IMR-90 (cell line): ENCODE measurements around the gene LDLRAD4. TPM values are rescaled to one million over a fixed set of nuclear protein-coding genes. Genes with fewer than 3 reads are reported as not detected.

Experiments used
- ATAC-seq: fragments of 200-7000 bp; cut with Tn5 transposase; 2 replicates; pipeline ENCODE4 v1.9.1; 2020; ENCODE audit warnings: low read depth, mild to moderate bottlenecking, moderate library complexity
- BruUV-seq: library from RNA; stranded (reverse); fragments of 400-500 nt; replicated peaks from 2 replicates; lab custom pipeline; 2021; lab: Mats Ljungman, UMichigan
- CTCF ChIA-PET: fragments of 300-600 bp; formaldehyde crosslinking; extraction: SDS; loops from one replicate; lab custom pipeline; 2021; ENCODE audit warnings: antibody characterized with exemption; lab: Yijun Ruan, JAX
- POLR2A ChIA-PET: fragments of 300-600 bp; sonication (Branson Sonifier 250); formaldehyde crosslinking; loops from one replicate; lab custom pipeline; 2022; ENCODE audit warnings: antibody characterized with exemption; ENCODE audit not compliant: unreplicated experiment; lab: Charles Lee
- DNase-seq: peaks from one replicate; pipeline ENCODE4 v3.0.0; 2013
- H2AFZ ChIP-seq: replicated peaks from 2 replicates; pipeline ENCODE3; 2013; ENCODE audit warnings: low read length, mild to moderate bottlenecking; ENCODE audit not compliant: poor library complexity
- H2AK5ac ChIP-seq: 2 replicates; pipeline ENCODE4 v1.6.1; 2013; ENCODE audit warnings: low read depth, low read length, inconsistent platforms
- H2AK9ac ChIP-seq: replicated peaks from 2 replicates; pipeline ENCODE3; 2013; ENCODE audit warnings: mild to moderate bottlenecking, low read depth, low read length, moderate library complexity; ENCODE audit not compliant: poor library complexity
- H2BK120ac ChIP-seq: 2 replicates; pipeline ENCODE4 v1.6.1; 2013; ENCODE audit warnings: low read depth, low read length, inconsistent platforms
- H2BK15ac ChIP-seq: 3 replicates; pipeline ENCODE4 v1.6.1; 2013; ENCODE audit warnings: low read depth, low read length, inconsistent platforms
- H2BK20ac ChIP-seq: 2 replicates; pipeline ENCODE4 v1.6.1; 2013; ENCODE audit warnings: low read depth, mild to moderate bottlenecking, inconsistent platforms, low read length, moderate library complexity
- H2BK5ac ChIP-seq: 2 replicates; pipeline ENCODE4 v1.6.1; 2013; ENCODE audit warnings: mild to moderate bottlenecking, low read depth, low read length, inconsistent platforms; ENCODE audit not compliant: poor library complexity, severe bottlenecking
- H3K14ac ChIP-seq: replicated peaks from 2 replicates; pipeline ENCODE4 v1.6.1; 2013; ENCODE audit warnings: low read depth, low read length, inconsistent platforms
- H3K18ac ChIP-seq: 2 replicates; pipeline ENCODE4 v1.6.1; 2013; ENCODE audit warnings: low read depth, low read length, control low read depth
- H3K23ac ChIP-seq: 2 replicates; pipeline ENCODE4 v1.6.1; 2013; ENCODE audit warnings: low read depth, low read length, inconsistent platforms
- H3K27ac ChIP-seq: 2 replicates; pipeline ENCODE4 v1.5.1; 2013; ENCODE audit warnings: mild to moderate bottlenecking, control low read depth, low read length; ENCODE audit not compliant: insufficient read depth
- H3K27me3 ChIP-seq: 2 replicates; pipeline ENCODE4 v1.6.1; 2013; ENCODE audit warnings: low read length; ENCODE audit not compliant: control insufficient read depth, insufficient read depth
- H3K36me3 ChIP-seq: 2 replicates; pipeline ENCODE4 v1.6.1; 2013; ENCODE audit warnings: low read length, mixed read lengths; ENCODE audit not compliant: control insufficient read depth, insufficient read depth
- H3K4ac ChIP-seq: 2 replicates; pipeline ENCODE4 v1.6.1; 2013; ENCODE audit warnings: low read depth, low read length, inconsistent platforms
- H3K4me1 ChIP-seq: 2 replicates; pipeline ENCODE4 v1.6.1; 2013; ENCODE audit warnings: low read length, mixed read lengths; ENCODE audit not compliant: control insufficient read depth, insufficient read depth
- H3K4me2 ChIP-seq: 2 replicates; pipeline ENCODE4 v1.6.1; 2013; ENCODE audit warnings: low read depth, mild to moderate bottlenecking, control low read depth, low read length, moderate library complexity
- H3K4me3 ChIP-seq: 2 replicates; pipeline ENCODE4 v1.5.1; 2013; ENCODE audit warnings: low read depth, mild to moderate bottlenecking, control low read depth, low read length, moderate library complexity; ENCODE audit not compliant: insufficient read depth
- H3K56ac ChIP-seq: 2 replicates; pipeline ENCODE4 v1.6.1; 2013; ENCODE audit warnings: low read length, inconsistent platforms; ENCODE audit not compliant: insufficient read depth; ENCODE audit errors: extremely low read depth
- H3K79me1 ChIP-seq, 2 experiments: 2 replicates each; pipeline ENCODE4 v1.6.1; 2013; ENCODE audit warnings: low read length in 2 of 2, inconsistent platforms in 1 of 2, low read depth in 1 of 2
- H3K9ac ChIP-seq: 2 replicates; pipeline ENCODE4 v1.6.1; 2013; ENCODE audit warnings: low read depth, low read length, control low read depth
- H3K9me1 ChIP-seq: 2 replicates; pipeline ENCODE4 v1.6.1; 2013; ENCODE audit warnings: low read length, inconsistent platforms; ENCODE audit not compliant: insufficient read depth
- H3K9me3 ChIP-seq: 2 replicates; pipeline ENCODE4 v1.6.1; 2013; ENCODE audit warnings: low read length; ENCODE audit not compliant: control insufficient read depth, insufficient read depth
- H4K20me1 ChIP-seq: 2 replicates; pipeline ENCODE4 v1.6.1; 2013; ENCODE audit warnings: low read length, inconsistent platforms; ENCODE audit not compliant: insufficient read depth
- H4K5ac ChIP-seq: 2 replicates; pipeline ENCODE4 v1.6.1; 2013; ENCODE audit warnings: mild to moderate bottlenecking, low read depth, low read length, control low read depth
- H4K8ac ChIP-seq, 2 experiments: 2 replicates each; pipeline ENCODE4 v1.6.1; 2013; ENCODE audit warnings: low read depth in 2 of 2, low read length in 2 of 2, control low read depth in 1 of 2, inconsistent platforms in 1 of 2
- H4K91ac ChIP-seq: 2 replicates; pipeline ENCODE4 v1.6.1; 2013; ENCODE audit warnings: low read depth, low read length, inconsistent platforms; ENCODE audit not compliant: insufficient read depth
- CHD1 ChIP-seq: IDR thresholded peaks from 2 replicates; pipeline ENCODE4 v1.6.1; 2012; ENCODE audit warnings: low read depth, low read length, improper control_type of control experiment
- FOS ChIP-seq: fragments of 150-350 bp; IDR thresholded peaks from 2 replicates; pipeline ENCODE4 v1.6.1; 2016; ENCODE audit warnings: low read depth, low read length
- MAZ ChIP-seq: IDR thresholded peaks from 2 replicates; pipeline ENCODE4 v1.6.1; 2012; ENCODE audit warnings: low read depth, mild to moderate bottlenecking, low read length, improper control_type of control experiment, moderate library complexity, borderline replicate concordance
- POLR2A ChIP-seq: IDR thresholded peaks from 2 replicates; pipeline ENCODE4 v1.6.1; 2012; ENCODE audit warnings: mild to moderate bottlenecking, low read depth, low read length
- RCOR1 ChIP-seq: IDR thresholded peaks from 2 replicates; pipeline ENCODE4 v1.6.1; 2012; ENCODE audit warnings: mild to moderate bottlenecking, low read length, improper control_type of control experiment; ENCODE audit not compliant: insufficient replicate concordance
- RFX5 ChIP-seq: IDR thresholded peaks from 2 replicates; pipeline ENCODE4 v1.8.0; 2012; ENCODE audit warnings: low read depth, mild to moderate bottlenecking, low read length, moderate library complexity
- WGBS, 2 experiments: methylation state at CpG; one replicate each; pipeline versions ENCODE4 v1.1.5 to v1.1.7; 2013; ENCODE audit warnings: missing lambda C conversion rate in 2 of 2; ENCODE audit not compliant: insufficient read length in 1 of 2; ENCODE audit errors: extremely low coverage in 2 of 2; 5-methylcytosine and 5-hydroxymethylcytosine counted together
- dilution Hi-C: fragments of 300-500 bp; cut with HindIII; formaldehyde crosslinking; loops from one replicate; pipeline ENCODE4 v1.14.3; 2018; ENCODE audit warnings: low sequenced_read_pairs; ENCODE audit not compliant: unreplicated experiment
- in situ Hi-C: fragments of 300-500 bp; cut with MboI; formaldehyde crosslinking; loops from 3 replicates; pipeline ENCODE4 v1.14.3; 2019; ENCODE audit warnings: low sequenced_read_pairs, inconsistent platforms, mixed read lengths
- intact Hi-C: fragments of 100-400 bp; cut with micrococcal nuclease; formaldehyde crosslinking; loops from 2 replicates; pipeline ENCODE4 v1.10.0; 2022
- polyA plus RNA-seq, 3 experiments: library from polyadenylated mRNA; depleted of rRNA; stranded (reverse); fragments of >200 nt; gene quantifications; 2 replicates each; pipeline ENCODE4 v1.2.3, GENCODE V29; 2012; ENCODE audit warnings: low replicate concordance in 1 of 3
- total RNA-seq: library from RNA; depleted of rRNA; stranded (reverse); fragments of >200 nt; gene quantifications from 2 replicates; pipeline ENCODE4 v1.2.3, GENCODE V29; 2012
- TF ChIP-seq, protein P1 (sequence below): fragments of 150-350 bp; IDR thresholded peaks from 2 replicates; pipeline ENCODE4 v1.6.1; 2017; ENCODE audit warnings: mild to moderate bottlenecking, antibody characterized with exemption, low read length, low read depth

The LDLRAD4 gene
- total and polyA plus RNA-seq, 2 of the 4 experiments (the other 2 are of a cell fraction), result not detected

GRCh38 chr18:13183359-13183758 lies 35.2 kb upstream of the LDLRAD4 start:
- Histone ChIP-seq H4K91ac (no peak overlapping the region), H2BK120ac (no peak overlapping the region), H3K27ac (no peak overlapping the region), H2AK9ac (no peak overlapping the region), H3K14ac (no peak overlapping the region), H3K18ac (no peak overlapping the region), H2BK15ac (no peak overlapping the region), H3K9ac (no peak overlapping the region), H3K36me3 (no peaks in the 10 kb centered on the region), H3K27me3 (peaks cover 27% of the 10 kb centered on the region), H2BK20ac (no peak overlapping the region), H3K4me3 (no peak overlapping the region), H3K9me1 (no peaks in the 10 kb centered on the region), H3K4me1 (no peaks in the 10 kb centered on the region), H4K20me1 (no peaks in the 10 kb centered on the region), H2AFZ (no peak overlapping the region), H3K23ac (no peak overlapping the region), H4K8ac (no peak overlapping the region), H4K5ac (no peak overlapping the region), H3K79me1 (no peaks in the 10 kb centered on the region), H3K9me3 (no peaks in the 10 kb centered on the region), H3K4me2 (no peak overlapping the region), H2AK5ac (no peak overlapping the region), H3K4ac (no peak overlapping the region), H3K56ac (no peak overlapping the region), H2BK5ac (no peak overlapping the region)
- no CpG with 5 or more reads among the region's 5 CpGs for WGBS, 2 experiments
- dilution Hi-C loops, result no loop called here
- no peak for TF ChIP-seq MAZ
- TF ChIP-seq RCOR1, result no peak
- TF ChIP-seq, protein P1, sequence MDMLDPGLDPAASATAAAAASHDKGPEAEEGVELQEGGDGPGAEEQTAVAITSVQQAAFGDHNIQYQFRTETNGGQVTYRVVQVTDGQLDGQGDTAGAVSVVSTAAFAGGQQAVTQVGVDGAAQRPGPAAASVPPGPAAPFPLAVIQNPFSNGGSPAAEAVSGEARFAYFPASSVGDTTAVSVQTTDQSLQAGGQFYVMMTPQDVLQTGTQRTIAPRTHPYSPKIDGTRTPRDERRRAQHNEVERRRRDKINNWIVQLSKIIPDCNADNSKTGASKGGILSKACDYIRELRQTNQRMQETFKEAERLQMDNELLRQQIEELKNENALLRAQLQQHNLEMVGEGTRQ, result no peak
- TF ChIP-seq POLR2A, result no peak
- no peak for TF ChIP-seq RFX5
- TF ChIP-seq CHD1, result no peak
- TF ChIP-seq FOS, result no peak
- peak; percentile 60 for ATAC-seq
- ChIA-PET CTCF (no interaction called here), POLR2A (interaction anchor here (0.6 kb wide), 1 partner anchor 300 kb away, joined by 5 read pairs; no protein-coding TSS in a partner anchor)
- intact Hi-C loops, result no loop called here
- DNase-seq, result no peak
- no TSS peak for BruUV-seq
- in situ Hi-C loops, result no loop called here
